D721Med (cell line): Measurements from ENCODE around the gene S100A7.

ENCODE experiments used
- DNase-seq: peaks from one replicate; pipeline ENCODE4 v3.0.0; 2011; ENCODE audit warnings: low spot score; ENCODE audit not compliant: insufficient read length
- FAIRE-seq: peaks from 2 replicates; lab custom pipeline; 2011; peaks lifted over from hg19 to GRCh38; lab: Jason Lieb, UNC
- TF ChIP-seq, protein P1 (sequence below): IDR thresholded peaks from 2 replicates; pipeline ENCODE4 v1.5.1; 2012; ENCODE audit warnings: mild to moderate bottlenecking, control low read depth; ENCODE audit not compliant: insufficient read depth; ENCODE audit errors: missing control alignments

S100A7 gene

DNA sequence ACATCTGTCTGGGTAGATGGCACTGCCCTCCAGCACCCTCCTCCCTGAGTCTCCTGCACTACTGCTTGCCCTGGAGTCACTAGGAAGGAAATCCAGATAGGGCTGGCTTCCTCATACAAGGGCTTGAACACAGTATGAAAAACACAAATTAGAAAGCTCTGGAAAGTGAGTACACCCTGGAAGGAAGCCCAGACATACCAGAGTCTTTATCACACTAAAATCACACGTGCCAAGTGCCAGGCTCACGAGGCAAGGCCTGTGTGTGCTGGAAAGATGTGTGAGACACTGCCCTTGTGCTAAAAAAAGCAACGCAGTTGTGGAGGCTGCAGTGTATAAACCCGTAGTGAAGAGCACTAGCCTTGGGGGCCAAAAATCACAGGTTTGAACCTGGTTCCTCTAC lies 28.3 kb upstream of the S100A7 start:
- FAIRE-seq (no peak), DNase-seq (no peak)
- TF ChIP-seq, protein P1, sequence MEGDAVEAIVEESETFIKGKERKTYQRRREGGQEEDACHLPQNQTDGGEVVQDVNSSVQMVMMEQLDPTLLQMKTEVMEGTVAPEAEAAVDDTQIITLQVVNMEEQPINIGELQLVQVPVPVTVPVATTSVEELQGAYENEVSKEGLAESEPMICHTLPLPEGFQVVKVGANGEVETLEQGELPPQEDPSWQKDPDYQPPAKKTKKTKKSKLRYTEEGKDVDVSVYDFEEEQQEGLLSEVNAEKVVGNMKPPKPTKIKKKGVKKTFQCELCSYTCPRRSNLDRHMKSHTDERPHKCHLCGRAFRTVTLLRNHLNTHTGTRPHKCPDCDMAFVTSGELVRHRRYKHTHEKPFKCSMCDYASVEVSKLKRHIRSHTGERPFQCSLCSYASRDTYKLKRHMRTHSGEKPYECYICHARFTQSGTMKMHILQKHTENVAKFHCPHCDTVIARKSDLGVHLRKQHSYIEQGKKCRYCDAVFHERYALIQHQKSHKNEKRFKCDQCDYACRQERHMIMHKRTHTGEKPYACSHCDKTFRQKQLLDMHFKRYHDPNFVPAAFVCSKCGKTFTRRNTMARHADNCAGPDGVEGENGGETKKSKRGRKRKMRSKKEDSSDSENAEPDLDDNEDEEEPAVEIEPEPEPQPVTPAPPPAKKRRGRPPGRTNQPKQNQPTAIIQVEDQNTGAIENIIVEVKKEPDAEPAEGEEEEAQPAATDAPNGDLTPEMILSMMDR, result no peak

DNA sequence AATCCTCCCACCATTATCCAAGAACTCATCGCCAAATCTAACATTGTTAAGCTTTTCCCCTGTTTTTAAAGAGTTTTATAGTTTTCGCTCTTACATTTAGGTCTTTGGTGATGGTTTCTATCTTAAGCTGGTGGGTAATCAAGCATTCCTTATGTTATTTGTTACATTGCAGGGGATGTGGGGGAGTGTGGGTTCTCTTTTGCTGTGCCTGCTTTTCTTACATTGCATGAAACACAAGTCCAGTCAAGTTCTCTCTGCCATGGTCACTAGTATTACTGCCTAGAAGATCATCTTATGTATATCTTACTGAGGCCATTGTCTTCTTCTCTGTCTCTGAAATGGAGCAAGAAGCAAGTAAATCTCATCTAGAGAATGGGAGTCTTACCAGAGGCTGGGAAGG lies 27.3 kb upstream of the S100A7 start:
- no peak for DNase-seq
- TF ChIP-seq, protein P1, result no peak
- no peak for FAIRE-seq

DNA sequence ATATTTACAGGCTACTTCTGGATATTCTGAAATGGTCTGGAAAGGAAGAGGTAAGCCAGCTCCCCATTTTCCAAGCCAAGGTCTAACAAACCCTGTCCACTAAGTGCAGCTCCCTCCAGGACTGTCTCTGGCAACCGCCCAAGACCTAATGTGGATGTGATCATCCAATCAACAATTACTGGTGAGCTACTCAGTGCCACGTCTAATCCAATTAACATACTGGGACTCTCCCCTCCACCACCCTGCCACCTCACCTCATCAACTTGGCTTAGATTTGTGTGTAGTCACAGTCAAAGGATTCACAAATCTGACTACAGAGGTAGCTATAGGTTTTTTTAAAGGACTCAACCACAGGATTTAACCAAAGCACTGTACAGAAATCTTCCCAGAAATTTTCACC lies 25.4 kb upstream of the S100A7 start:
- DNase-seq (no peak), FAIRE-seq (no peak)
- TF ChIP-seq, protein P1, result no peak

DNA sequence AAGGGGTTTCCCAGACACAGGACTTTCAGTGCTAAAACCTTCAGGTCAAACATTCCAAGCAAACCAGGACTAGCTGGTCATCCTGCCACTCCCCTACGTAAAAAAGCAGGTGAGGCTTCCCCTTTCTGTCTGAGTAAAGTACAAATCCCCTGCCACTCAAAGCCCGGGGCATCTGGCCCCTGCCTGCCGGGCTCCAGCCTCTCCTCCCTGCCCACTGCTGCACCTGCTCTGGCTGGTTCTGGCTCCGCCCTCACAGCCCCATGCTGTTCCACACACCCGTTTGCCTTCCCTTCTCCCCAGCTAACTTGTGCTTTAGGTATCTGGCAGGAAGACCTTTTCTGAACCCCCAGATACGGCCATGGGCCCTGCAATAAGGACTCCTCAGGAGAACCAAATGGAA lies 23.3 kb upstream of the S100A7 start:
- TF ChIP-seq, protein P1, result no peak
- no peak for FAIRE-seq
- no peak for DNase-seq

DNA sequence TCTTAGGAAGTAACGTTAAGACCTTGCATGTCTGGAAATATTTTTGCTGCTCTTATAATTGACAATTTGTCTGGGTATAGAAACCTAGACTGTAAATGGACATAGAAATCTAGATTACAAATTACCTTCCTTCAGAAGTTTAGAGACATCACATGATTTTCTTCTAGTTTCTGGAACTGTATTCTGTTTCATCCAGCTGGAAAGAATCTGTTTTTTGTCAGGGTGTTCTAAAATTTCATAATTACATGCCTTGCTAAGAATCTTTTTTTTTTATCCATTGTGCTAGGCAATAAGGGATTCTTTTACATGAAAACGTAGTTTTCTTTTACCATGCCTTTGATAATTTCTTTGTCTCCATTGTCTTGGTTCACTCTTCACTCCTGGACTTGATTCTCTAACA lies 20.7 kb upstream of the S100A7 start:
- DNase-seq (no peak), FAIRE-seq (no peak)
- TF ChIP-seq, protein P1, result no peak

DNA sequence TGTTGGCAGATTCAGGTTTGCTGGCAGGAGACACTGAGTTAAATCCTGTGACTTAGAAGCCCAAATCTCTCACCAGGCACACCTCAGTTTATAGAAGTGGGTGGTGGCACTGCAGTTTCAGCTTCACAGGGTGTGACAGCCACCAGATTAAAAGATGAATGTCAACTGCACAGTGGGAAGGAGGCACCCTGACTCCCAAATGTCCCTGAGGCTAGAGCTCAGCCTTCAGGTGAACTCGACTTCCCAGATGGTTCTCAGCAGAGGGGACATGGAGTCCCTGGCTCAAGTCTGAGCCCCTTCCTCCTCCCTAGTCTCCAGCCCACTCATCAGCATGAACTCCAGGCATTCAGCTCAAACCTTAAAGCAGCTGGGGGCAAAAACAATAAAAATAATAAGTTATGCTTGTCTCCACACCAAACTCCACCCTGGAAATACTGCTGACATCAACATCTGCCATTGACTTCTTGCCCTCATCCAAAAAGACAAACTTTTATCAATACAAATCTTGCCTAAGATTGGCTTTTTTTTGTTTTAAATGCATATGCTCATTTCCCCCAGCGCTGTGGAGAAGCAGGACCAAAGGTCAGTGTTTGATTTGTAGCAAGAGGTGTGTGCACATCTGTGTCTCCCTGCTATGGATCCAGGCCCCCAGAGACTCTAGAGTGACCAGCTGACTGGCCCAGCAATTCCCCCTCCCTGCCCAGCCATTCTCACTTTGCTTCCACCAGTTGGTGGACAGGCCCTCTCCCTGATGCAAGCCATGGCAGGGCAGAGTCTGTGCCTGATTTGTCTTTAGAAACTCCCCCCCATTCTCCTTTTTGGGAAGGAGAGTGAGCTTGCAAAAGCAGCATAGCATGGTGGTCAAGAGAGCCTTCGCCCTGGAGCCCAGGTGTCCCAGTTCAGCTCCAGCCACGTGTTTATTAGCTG lies 18.5 kb upstream of the S100A7 start:
- DNase-seq (no peak), FAIRE-seq (no peak)
- TF ChIP-seq, protein P1, result no peak
